Neural progenitor cell (in vitro differentiated cells): ENCODE results near the gene CDH23. TPM values are rescaled to one million over a fixed set of nuclear protein-coding genes. Genes with fewer than 3 reads are reported as not detected.
A peak's percentile ranks its signal among the peaks of the same experiment; 100 is the strongest.

Experiments used
- DNase-seq: peaks from one replicate; pipeline ENCODE4 v3.0.0-alpha.2; 2016; ENCODE audit warnings: low spot score
- H2AFZ ChIP-seq: fragments of 200-600 bp; sonication (generic); replicated peaks from 2 replicates; pipeline ENCODE4 v1.6.1; 2016; ENCODE audit warnings: antibody characterized with exemption
- H3F3A ChIP-seq: fragments of 200-600 bp; sonication (generic); 2 replicates; pipeline ENCODE4 v1.6.1; 2016; ENCODE audit warnings: antibody characterized with exemption, low read depth
- H3K27ac ChIP-seq: fragments of 200-600 bp; sonication (generic); 2 replicates; pipeline ENCODE4 v1.5.1; 2016; ENCODE audit warnings: mild to moderate bottlenecking
- H3K27me3 ChIP-seq: fragments of 200-600 bp; sonication (generic); 2 replicates; pipeline ENCODE4 v1.6.1; 2016; ENCODE audit warnings: mild to moderate bottlenecking, moderate library complexity
- H3K36me3 ChIP-seq: fragments of 200-600 bp; sonication (generic); 2 replicates; pipeline ENCODE4 v1.5.1; 2016
- H3K4me1 ChIP-seq: fragments of 200-600 bp; sonication (generic); 2 replicates; pipeline ENCODE4 v1.6.1; 2016; ENCODE audit warnings: mixed run types
- H3K4me2 ChIP-seq: fragments of 200-600 bp; sonication (generic); 2 replicates; pipeline ENCODE4 v1.6.1; 2016
- H3K4me3 ChIP-seq: fragments of 200-600 bp; sonication (generic); 2 replicates; pipeline ENCODE4 v1.5.1; 2016
- H3K79me2 ChIP-seq: fragments of 200-600 bp; sonication (generic); 2 replicates; pipeline ENCODE4 v1.6.1; 2016; ENCODE audit warnings: low read depth
- H3K9ac ChIP-seq: fragments of 200-600 bp; sonication (generic); 2 replicates; pipeline ENCODE4 v1.6.1; 2016
- H3K9me3 ChIP-seq: fragments of 200-600 bp; sonication (generic); 2 replicates; pipeline ENCODE4 v1.5.1; 2016; ENCODE audit warnings: low read depth
- H4K20me1 ChIP-seq: fragments of 200-600 bp; sonication (generic); 2 replicates; pipeline ENCODE4 v1.6.1; 2016; ENCODE audit warnings: low read depth
- H3K27ac Mint-ChIP-seq: 3 replicates; pipeline ENCODE4 v1.8.0; 2021; ENCODE audit warnings: mixed read lengths
- H3K27me3 Mint-ChIP-seq: 2 replicates; pipeline ENCODE4 v1.8.0; 2022; ENCODE audit warnings: low read depth, mild to moderate bottlenecking, inconsistent platforms, moderate library complexity, mixed read lengths; ENCODE audit not compliant: insufficient read depth
- H3K36me3 Mint-ChIP-seq: 3 replicates; pipeline ENCODE4 v1.8.0; 2021; ENCODE audit warnings: mixed read lengths
- H3K4me1 Mint-ChIP-seq: 3 replicates; pipeline ENCODE4 v1.8.0; 2021; ENCODE audit warnings: mixed read lengths
- H3K4me3 Mint-ChIP-seq: 3 replicates; pipeline ENCODE4 v1.8.0; 2021; ENCODE audit warnings: mild to moderate bottlenecking, moderate library complexity, mixed read lengths
- H3K9me3 Mint-ChIP-seq: 3 replicates; pipeline ENCODE4 v1.8.0; 2020; ENCODE audit warnings: mixed read lengths
- CTCF ChIP-seq: fragments of 200-600 bp; sonication (generic); IDR thresholded peaks from 2 replicates; pipeline ENCODE4 v1.5.1; 2017; ENCODE audit warnings: antibody characterized with exemption, mild to moderate bottlenecking
- EZH2 ChIP-seq: fragments of 200-600 bp; sonication (generic); IDR thresholded peaks from 2 replicates; pipeline ENCODE4 v1.6.1; 2017; ENCODE audit warnings: antibody characterized with exemption, mild to moderate bottlenecking, moderate library complexity
- EZH2phosphoT487 ChIP-seq: fragments of 200-600 bp; sonication (generic); IDR thresholded peaks from 2 replicates; pipeline ENCODE4 v1.6.1; 2017; ENCODE audit warnings: antibody characterized with exemption
- total RNA-seq: library from RNA; depleted of rRNA; stranded (reverse); fragments of >200 nt; gene quantifications from 2 replicates; pipeline ENCODE4 v1.2.3, GENCODE V29; 2015; ENCODE audit warnings: low replicate concordance

CDH23 gene
- total RNA-seq, 1 donor from 2014 or later = 5.9 TPM

- peaks cover 49% of the 10 kb centered on the region for H3K4me1 Mint-ChIP-seq
- no peak overlapping the region for H2AFZ ChIP-seq
- no peak overlapping the region for H3K27ac ChIP-seq
These were observed 259.5 kb downstream of the CDH23 start for GRCh38 chr10:71656220-71656619.

DNA sequence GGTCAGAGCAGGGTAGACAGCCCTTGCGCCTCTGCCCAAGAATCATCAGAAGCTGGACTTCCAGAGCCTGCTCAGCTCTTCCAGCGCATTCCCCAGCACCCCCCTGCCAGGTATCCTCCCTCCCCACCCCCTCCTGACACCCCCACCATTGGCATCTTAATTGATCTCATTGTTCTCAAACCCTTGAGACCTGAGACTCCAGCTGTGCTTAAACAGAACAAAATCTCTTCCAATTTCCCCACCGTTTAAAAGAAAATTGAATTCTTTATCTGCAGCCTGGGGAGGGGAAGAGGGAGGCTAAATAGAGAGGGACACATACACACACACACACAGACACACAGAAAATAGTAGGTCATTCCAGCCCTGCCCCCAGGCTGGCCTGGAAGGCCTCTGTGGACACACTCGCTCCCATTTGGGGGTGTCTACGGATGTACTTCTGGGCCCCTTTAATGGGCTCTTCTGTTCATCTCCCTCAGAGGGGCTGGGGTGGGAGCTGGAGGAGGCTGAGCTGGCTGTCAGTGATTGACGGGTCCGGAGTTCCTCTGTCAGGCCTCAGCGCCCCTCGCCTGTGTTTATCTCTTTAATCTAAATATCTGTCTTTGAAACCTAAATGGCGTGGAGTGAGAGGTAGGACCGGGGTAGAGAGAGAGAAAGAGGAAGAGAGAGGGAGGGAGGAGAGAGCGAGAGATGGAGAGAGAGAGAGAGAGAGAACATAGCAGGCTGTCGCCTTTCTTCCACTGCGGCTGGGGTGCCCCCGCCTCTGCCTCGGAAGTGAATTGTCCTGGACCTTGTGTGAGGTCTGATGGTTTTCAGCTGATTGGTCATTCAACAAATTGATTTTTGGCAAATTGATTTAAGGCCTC is 261.1 kb downstream of the CDH23 start:
- peak; percentile 85 for DNase-seq
- TF ChIP-seq EZH2phosphoT487 (peak; percentile 36), CTCF (no peak)
- Histone ChIP-seq H3K4me3 (peak overlapping the region; percentile 33), H4K20me1 (no peaks in the 10 kb centered on the region), H3K4me1 (peaks cover 62% of the 10 kb centered on the region), H3K9ac (no peak overlapping the region), H3K9me3 (no peaks in the 10 kb centered on the region), H3K27ac (peak overlapping the region; percentile 89), H3K36me3 (no peaks in the 10 kb centered on the region), H3K4me2 (peak overlapping the region; percentile 72), H2AFZ (no peak overlapping the region), H3F3A (peaks cover 54% of the 10 kb centered on the region), H3K79me2 (no peaks in the 10 kb centered on the region), H3K27me3 (no peaks in the 10 kb centered on the region)
- H3K36me3 Mint-ChIP-seq = no peaks in the 10 kb centered on the region
- H3K9me3 Mint-ChIP-seq = no peaks in the 10 kb centered on the region
- H3K27ac Mint-ChIP-seq = peak overlapping the region; percentile 76
- H3K4me3 Mint-ChIP-seq = peak overlapping the region; percentile 52
- H3K27me3 Mint-ChIP-seq = peaks cover 27% of the 10 kb centered on the region
- peaks cover 54% of the 10 kb centered on the region for H3K4me1 Mint-ChIP-seq

More at GRCh38 chr10:71656220-71656619, 259.5 kb downstream of the CDH23 start:
- Histone ChIP-seq H3K9ac (no peak overlapping the region), H3K4me1 (peaks cover 56% of the 10 kb centered on the region), H3K27me3 (no peaks in the 10 kb centered on the region), H3F3A (peaks cover 45% of the 10 kb centered on the region), H3K9me3 (no peaks in the 10 kb centered on the region), H3K79me2 (no peaks in the 10 kb centered on the region), H4K20me1 (no peaks in the 10 kb centered on the region), H3K4me2 (no peak overlapping the region), H3K36me3 (no peaks in the 10 kb centered on the region), H3K4me3 (no peak overlapping the region)
- Mint-ChIP-seq H3K27ac (peak overlapping the region; percentile 72), H3K36me3 (no peaks in the 10 kb centered on the region), H3K9me3 (no peaks in the 10 kb centered on the region), H3K27me3 (peaks cover 23% of the 10 kb centered on the region), H3K4me3 (no peak overlapping the region)
- no peak for TF ChIP-seq EZH2phosphoT487
- no peak for TF ChIP-seq EZH2
- TF ChIP-seq CTCF = no peak
- no peak for DNase-seq

DNA sequence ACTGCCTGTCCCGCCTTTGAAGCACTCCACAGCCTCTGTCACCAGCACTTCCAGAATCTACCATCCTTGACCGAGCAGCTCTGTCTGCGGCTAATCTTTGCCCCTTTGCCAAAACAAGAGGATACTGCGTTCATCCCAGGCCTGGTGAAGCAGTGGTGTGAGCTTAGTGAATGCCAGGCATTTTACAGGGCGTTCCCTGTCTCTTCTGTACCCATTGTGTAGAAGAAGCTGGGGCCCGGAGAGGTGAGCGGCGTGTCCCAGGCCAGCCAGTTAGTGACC is 261.7 kb downstream of the CDH23 start:
- Mint-ChIP-seq H3K36me3 (no peaks in the 10 kb centered on the region), H3K4me1 (peaks cover 57% of the 10 kb centered on the region), H3K9me3 (no peaks in the 10 kb centered on the region), H3K27me3 (peaks cover 30% of the 10 kb centered on the region), H3K4me3 (peak overlapping the region; percentile 52), H3K27ac (peak overlapping the region; percentile 76)
- H3K36me3 ChIP-seq = no peaks in the 10 kb centered on the region
- peaks cover 54% of the 10 kb centered on the region for H3F3A ChIP-seq
- no peak overlapping the region for H2AFZ ChIP-seq
- no peaks in the 10 kb centered on the region for H3K9me3 ChIP-seq
- no peak overlapping the region for H3K9ac ChIP-seq
- peak overlapping the region; percentile 72 for H3K4me2 ChIP-seq
- peak overlapping the region; percentile 89 for H3K27ac ChIP-seq
- peaks cover 62% of the 10 kb centered on the region for H3K4me1 ChIP-seq
- H3K27me3 ChIP-seq = no peaks in the 10 kb centered on the region
- no peaks in the 10 kb centered on the region for H4K20me1 ChIP-seq
- TF ChIP-seq EZH2 (no peak), CTCF (no peak), EZH2phosphoT487 (no peak)
- H3K4me3 ChIP-seq = peak overlapping the region; percentile 33
- no peaks in the 10 kb centered on the region for H3K79me2 ChIP-seq
- peak; percentile 57 for DNase-seq
